SW 1271 (cell line): ENCODE measurements around the gene UBE2F.

ENCODE experiments used
- DNase-seq, 2 experiments: peaks; one replicate each; lab custom pipeline; 2025; lab: John Stamatoyannopoulos, UW

The UBE2F gene

GRCh38 chr2:238080518-238080917, 113.7 kb downstream of the UBE2F start:
- DNase-seq = no peak

GRCh38 chr2:238081150-238081549, 114.3 kb downstream of the UBE2F start:
- no peak for DNase-seq

GRCh38 chr2:238081561-238081960, 114.7 kb downstream of the UBE2F start:
- no peak for DNase-seq

- DNase-seq = no peak
Observed at GRCh38 chr2:238082151-238082550, 115.3 kb downstream of the UBE2F start.

GRCh38 chr2:238082827-238083226, 116.0 kb downstream of the UBE2F start:
- DNase-seq = no peak

GRCh38 chr2:238083919-238084318, 117.1 kb downstream of the UBE2F start:
- DNase-seq = no peak

- no peak for DNase-seq
Observed at GRCh38 chr2:238084761-238085160, 117.9 kb downstream of the UBE2F start.

GRCh38 chr2:238085899-238086298, 119.1 kb downstream of the UBE2F start:
- no peak for DNase-seq

GRCh38 chr2:238087211-238087610, 120.4 kb downstream of the UBE2F start:
- no peak for DNase-seq

- DNase-seq = no peak
Observed at GRCh38 chr2:238090887-238091286, 124.1 kb downstream of the UBE2F start.

- DNase-seq = no peak
Observed at GRCh38 chr2:238091436-238092060, 124.7 kb downstream of the UBE2F start.
